Nephron progenitor cell (in vitro differentiated cells): ENCODE results near the gene SOCS3.
A peak's percentile ranks its signal among the peaks of the same experiment; 100 is the strongest.

Experiments used
- DNase-seq: peaks from one replicate; pipeline ENCODE4 v3.0.0; 2021
- H3K27ac Mint-ChIP-seq: 2 replicates; pipeline ENCODE4 v1.8.0; 2021; ENCODE audit warnings: mild to moderate bottlenecking, moderate library complexity, mixed read lengths
- H3K27me3 Mint-ChIP-seq: 2 replicates; pipeline ENCODE4 v1.8.0; 2021; ENCODE audit warnings: mild to moderate bottlenecking, low read depth, mixed read lengths; ENCODE audit not compliant: poor library complexity
- H3K36me3 Mint-ChIP-seq: 2 replicates; pipeline ENCODE4 v1.8.0; 2021; ENCODE audit warnings: low read depth, mixed read lengths
- H3K4me1 Mint-ChIP-seq: 2 replicates; pipeline ENCODE4 v1.8.0; 2021; ENCODE audit warnings: mixed read lengths
- H3K4me3 Mint-ChIP-seq: 2 replicates; pipeline ENCODE4 v1.8.0; 2021; ENCODE audit warnings: mild to moderate bottlenecking, moderate library complexity, mixed read lengths
- H3K9me3 Mint-ChIP-seq: 2 replicates; pipeline ENCODE4 v1.8.0; 2021; ENCODE audit warnings: mild to moderate bottlenecking, moderate library complexity, mixed read lengths
- TF ChIP-seq, protein P1 (sequence below): fragments of 200-600 bp; sonication (generic); IDR thresholded peaks from 2 replicates; pipeline ENCODE4 v1.5.0; 2021; ENCODE audit warnings: antibody characterized with exemption

SOCS3 gene

DNA sequence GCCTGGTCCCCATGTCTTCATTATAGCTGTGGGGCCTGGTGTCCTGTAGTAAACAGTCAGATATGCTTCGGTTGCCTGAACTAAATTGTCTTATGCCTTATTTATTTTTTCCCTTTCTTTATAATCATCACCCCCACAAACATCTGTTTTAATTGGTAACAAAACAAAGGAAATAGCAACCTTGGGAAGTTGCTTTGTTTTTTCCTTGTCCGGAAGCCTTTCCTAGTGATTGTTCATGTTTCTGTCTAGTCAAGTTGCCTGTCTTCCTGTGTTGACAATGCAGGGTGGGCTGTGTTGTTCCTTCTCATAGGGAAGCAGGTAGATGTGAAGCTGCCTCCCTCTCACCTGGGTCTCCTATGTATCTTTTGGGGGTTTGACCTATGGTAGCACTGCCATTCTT is 35.3 kb upstream of the SOCS3 start:
- H3K27ac Mint-ChIP-seq = peak overlapping the region; percentile 62
- TF ChIP-seq, protein P1, sequence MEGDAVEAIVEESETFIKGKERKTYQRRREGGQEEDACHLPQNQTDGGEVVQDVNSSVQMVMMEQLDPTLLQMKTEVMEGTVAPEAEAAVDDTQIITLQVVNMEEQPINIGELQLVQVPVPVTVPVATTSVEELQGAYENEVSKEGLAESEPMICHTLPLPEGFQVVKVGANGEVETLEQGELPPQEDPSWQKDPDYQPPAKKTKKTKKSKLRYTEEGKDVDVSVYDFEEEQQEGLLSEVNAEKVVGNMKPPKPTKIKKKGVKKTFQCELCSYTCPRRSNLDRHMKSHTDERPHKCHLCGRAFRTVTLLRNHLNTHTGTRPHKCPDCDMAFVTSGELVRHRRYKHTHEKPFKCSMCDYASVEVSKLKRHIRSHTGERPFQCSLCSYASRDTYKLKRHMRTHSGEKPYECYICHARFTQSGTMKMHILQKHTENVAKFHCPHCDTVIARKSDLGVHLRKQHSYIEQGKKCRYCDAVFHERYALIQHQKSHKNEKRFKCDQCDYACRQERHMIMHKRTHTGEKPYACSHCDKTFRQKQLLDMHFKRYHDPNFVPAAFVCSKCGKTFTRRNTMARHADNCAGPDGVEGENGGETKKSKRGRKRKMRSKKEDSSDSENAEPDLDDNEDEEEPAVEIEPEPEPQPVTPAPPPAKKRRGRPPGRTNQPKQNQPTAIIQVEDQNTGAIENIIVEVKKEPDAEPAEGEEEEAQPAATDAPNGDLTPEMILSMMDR = no peak
- peaks cover 48% of the 10 kb centered on the region for H3K36me3 Mint-ChIP-seq
- no peaks in the 10 kb centered on the region for H3K27me3 Mint-ChIP-seq
- DNase-seq = no peak
- H3K4me1 Mint-ChIP-seq = peaks cover 20% of the 10 kb centered on the region
- no peak overlapping the region for H3K4me3 Mint-ChIP-seq
- no peaks in the 10 kb centered on the region for H3K9me3 Mint-ChIP-seq

DNA sequence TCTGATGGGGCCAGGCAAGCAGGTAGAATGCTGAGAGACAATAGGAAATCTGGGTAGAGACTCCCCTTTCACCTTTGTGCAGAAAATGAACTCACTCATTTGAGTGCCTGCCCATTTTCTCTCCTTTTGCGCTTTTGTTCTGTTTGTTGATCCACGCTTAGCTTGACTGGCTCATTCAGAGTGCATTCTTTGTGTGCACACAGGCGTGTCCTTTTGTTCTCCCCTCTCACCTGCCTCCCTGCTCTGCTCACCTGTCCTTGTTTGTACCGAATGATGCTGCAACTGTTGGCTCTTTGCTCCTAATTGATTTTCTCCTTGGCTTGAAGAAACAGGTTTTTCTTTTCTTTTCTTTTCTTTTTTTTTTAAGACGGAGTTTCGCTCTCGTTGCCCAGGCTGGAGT is 34.3 kb upstream of the SOCS3 start:
- H3K36me3 Mint-ChIP-seq = peaks cover 41% of the 10 kb centered on the region
- no peaks in the 10 kb centered on the region for H3K27me3 Mint-ChIP-seq
- TF ChIP-seq, protein P1 = no peak
- DNase-seq = no peak
- no peak overlapping the region for H3K4me3 Mint-ChIP-seq
- H3K9me3 Mint-ChIP-seq = no peaks in the 10 kb centered on the region
- no peak overlapping the region for H3K27ac Mint-ChIP-seq
- H3K4me1 Mint-ChIP-seq = peaks cover 26% of the 10 kb centered on the region

DNA sequence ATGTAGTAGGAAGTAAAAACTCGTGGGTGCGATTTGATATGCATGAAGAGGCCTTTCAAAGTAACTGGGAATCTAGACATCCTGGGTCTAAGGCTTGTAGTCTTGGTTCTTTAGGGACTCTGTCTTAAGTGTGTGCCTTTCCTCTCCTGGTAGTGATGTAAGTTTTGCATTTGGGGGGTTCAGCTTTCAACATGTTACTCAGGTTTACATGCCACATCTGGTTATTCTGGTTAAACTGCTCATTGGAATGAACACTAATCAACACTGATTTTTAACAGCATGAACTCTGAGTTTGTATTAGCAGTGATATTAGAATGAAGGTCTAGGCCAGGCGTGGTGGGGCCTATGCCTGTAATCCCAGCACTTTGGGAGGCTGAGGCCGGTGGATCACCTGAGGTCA is 33.7 kb upstream of the SOCS3 start:
- DNase-seq = no peak
- no peak overlapping the region for H3K4me3 Mint-ChIP-seq
- H3K27ac Mint-ChIP-seq = peak overlapping the region; percentile 42
- peaks cover 31% of the 10 kb centered on the region for H3K4me1 Mint-ChIP-seq
- no peaks in the 10 kb centered on the region for H3K27me3 Mint-ChIP-seq
- TF ChIP-seq, protein P1 = no peak
- H3K9me3 Mint-ChIP-seq = no peaks in the 10 kb centered on the region
- peaks cover 35% of the 10 kb centered on the region for H3K36me3 Mint-ChIP-seq

DNA sequence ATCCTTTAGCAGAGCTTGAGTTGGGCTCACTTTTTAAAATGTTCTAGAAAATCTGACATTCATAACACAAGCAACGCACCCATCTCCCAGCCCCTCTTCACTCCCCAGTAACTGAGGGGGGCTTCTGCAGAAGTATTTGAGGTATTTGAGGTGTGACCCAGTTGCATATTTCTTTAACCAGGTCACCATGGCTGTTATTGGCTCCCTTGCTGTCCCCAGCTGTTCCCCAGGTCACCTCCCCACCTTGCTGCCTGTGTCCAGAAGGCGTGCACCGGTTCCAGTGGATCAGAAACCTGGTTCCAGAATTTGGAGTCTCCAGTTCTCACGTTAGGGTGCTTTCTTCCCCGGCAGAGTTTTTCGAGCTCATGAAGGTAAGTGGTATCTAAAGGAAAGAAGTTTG is 32.4 kb upstream of the SOCS3 start:
- DNase-seq = no peak
- peaks cover 27% of the 10 kb centered on the region for H3K36me3 Mint-ChIP-seq
- H3K4me1 Mint-ChIP-seq = peaks cover 38% of the 10 kb centered on the region
- H3K27ac Mint-ChIP-seq = peak overlapping the region; percentile 92
- no peaks in the 10 kb centered on the region for H3K27me3 Mint-ChIP-seq
- no peaks in the 10 kb centered on the region for H3K9me3 Mint-ChIP-seq
- TF ChIP-seq, protein P1 = no peak
- no peak overlapping the region for H3K4me3 Mint-ChIP-seq

DNA sequence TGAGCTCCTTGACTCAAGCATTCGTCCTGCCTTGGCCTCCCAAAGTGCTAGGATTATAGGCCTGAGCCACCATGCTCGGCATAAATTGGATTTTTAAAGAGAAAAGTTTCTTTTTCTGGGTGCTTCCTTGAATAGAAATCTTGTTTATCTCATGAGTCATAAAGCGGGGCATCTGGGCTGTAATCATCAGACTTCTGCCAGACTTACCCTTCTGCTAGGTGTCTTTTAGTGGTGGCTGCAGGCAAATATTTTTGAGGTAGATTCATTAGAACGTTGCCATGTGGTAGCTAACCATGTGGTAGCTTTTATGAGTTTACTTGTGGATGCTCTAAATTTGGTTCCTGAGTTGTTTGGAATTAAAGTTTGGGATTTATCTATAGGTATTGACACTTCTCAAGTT is 32.0 kb upstream of the SOCS3 start:
- no peaks in the 10 kb centered on the region for H3K27me3 Mint-ChIP-seq
- peaks cover 26% of the 10 kb centered on the region for H3K36me3 Mint-ChIP-seq
- peaks cover 38% of the 10 kb centered on the region for H3K4me1 Mint-ChIP-seq
- DNase-seq = no peak
- no peak overlapping the region for H3K4me3 Mint-ChIP-seq
- H3K9me3 Mint-ChIP-seq = no peaks in the 10 kb centered on the region
- peak overlapping the region; percentile 92 for H3K27ac Mint-ChIP-seq
- TF ChIP-seq, protein P1 = no peak

DNA sequence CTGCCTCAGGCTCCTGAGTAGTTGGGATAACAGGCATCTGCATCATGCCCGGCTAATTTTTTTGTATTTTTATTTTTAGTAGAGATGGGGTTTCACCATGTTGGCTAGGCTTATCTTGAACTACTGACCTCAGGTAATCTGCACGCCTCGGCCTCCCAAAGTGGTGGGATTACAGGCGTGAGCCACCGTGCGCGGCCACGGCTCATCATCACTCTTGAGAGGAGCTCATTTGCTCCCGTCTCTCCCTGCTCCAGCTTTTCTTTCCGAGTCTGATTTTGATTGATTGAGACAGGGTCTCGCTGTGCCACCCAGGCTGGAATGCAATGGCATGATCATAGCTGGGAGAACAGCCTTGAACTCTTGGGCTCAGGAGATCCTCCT is 31.2 kb upstream of the SOCS3 start:
- TF ChIP-seq, protein P1 = no peak
- no peaks in the 10 kb centered on the region for H3K27me3 Mint-ChIP-seq
- peaks cover 18% of the 10 kb centered on the region for H3K36me3 Mint-ChIP-seq
- peaks cover 41% of the 10 kb centered on the region for H3K4me1 Mint-ChIP-seq
- no peaks in the 10 kb centered on the region for H3K9me3 Mint-ChIP-seq
- no peak overlapping the region for H3K4me3 Mint-ChIP-seq
- DNase-seq = no peak
- peak overlapping the region; percentile 21 for H3K27ac Mint-ChIP-seq
